Measurements from ENCODE around the gene TMEM266. TPM values are rescaled to one million over a fixed set of nuclear protein-coding genes. Genes with fewer than 3 reads are reported as not detected.

The TMEM266 gene
- total RNA-seq, 2 experiments from 2014 or later: 0.14 TPM; not detected in 1

DNA sequence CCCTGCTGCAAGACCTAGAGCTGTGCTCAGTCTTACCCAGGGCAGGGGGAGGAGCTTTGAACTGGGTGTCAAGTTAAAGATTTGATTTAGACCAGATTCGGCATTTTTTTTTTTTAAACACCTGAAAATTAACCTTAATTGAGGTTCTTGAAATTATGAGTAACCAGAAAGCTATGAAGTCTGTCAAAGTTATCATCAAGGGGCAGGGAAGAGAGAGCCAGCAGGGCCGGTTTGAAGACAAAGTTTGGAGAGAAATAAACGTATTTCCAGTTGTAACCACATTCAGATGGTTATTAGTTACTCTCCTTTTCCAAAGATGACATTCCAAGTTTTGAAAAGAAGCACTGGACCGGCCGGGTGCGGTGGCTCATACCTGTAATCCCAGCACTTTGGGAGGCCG is 12.0 kb downstream of the TMEM266 start:
- intact Hi-C loops (cut with micrococcal nuclease): no loop called here
- H3K27me3 Mint-ChIP-seq: peaks cover 2% of the 10 kb centered on the region
- H3K9me3 Mint-ChIP-seq: no peaks in the 10 kb centered on the region
- H3K4me3 Mint-ChIP-seq: no peak overlapping the region
- no peak for DNase-seq
- CTCF ChIA-PET: interaction anchor here (0.7 to 1.0 kb wide), 2 partner anchors 119 to 150 kb away, joined by 3 to 5 read pairs; no protein-coding TSS in a partner anchor
- no peaks in the 10 kb centered on the region for H3K4me1 Mint-ChIP-seq (ENCODE audit: low read depth)
- H3K36me3 Mint-ChIP-seq: no peaks in the 10 kb centered on the region
- H3K27ac Mint-ChIP-seq: no peak overlapping the region
- POLR2A ChIA-PET: no interaction called here

DNA sequence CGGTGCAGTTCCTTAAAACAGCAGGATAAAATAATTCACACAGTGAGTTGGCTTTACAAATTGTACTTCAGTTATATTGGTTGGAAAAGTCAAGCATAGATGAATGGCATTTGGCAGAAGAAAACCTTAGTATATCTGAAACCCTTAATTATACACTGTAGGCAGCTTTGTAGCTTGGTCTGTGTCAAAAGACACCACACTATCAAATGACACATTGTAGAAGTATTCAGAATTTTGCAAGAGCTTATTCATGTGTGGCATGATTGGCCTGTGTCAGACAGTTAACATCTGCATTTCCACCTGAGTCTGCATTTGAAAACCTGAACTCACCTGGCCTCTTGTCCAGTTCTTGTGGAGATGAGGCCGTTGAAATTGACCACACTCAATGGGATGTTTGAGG is 13.8 kb downstream of the TMEM266 start:
- DNase-seq: no peak
- Mint-ChIP-seq H3K27ac (no peak overlapping the region), H3K9me3 (no peaks in the 10 kb centered on the region), H3K36me3 (no peaks in the 10 kb centered on the region), H3K27me3 (no peaks in the 10 kb centered on the region), H3K4me1 (ENCODE audit: low read depth) (no peaks in the 10 kb centered on the region), H3K4me3 (no peak overlapping the region)
- intact Hi-C loops (cut with micrococcal nuclease): no loop called here
- ChIA-PET CTCF (no interaction called here), POLR2A (no interaction called here)

DNA sequence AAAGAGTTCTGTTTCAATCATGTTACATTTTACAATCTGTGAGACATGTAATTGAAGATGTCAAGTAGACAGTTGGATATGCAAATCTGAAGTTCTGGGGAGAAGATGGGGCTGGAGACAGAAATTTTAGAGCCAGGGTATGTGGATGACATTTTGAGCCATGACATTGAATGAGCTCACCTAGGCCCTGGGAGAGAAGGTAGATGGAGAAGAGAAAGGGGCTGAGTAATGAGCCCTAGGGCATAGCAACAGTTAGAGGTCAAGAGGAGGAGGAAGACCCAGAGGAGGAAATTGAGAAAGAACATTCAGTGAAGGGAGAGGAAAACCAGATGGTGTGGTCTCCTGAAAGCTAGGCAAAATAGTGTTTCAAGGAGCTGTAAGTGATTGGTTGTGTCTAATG is 15.3 kb downstream of the TMEM266 start:
- no peak overlapping the region for H3K27ac Mint-ChIP-seq
- no peak overlapping the region for H3K4me3 Mint-ChIP-seq
- no peaks in the 10 kb centered on the region for H3K27me3 Mint-ChIP-seq
- H3K36me3 Mint-ChIP-seq: no peaks in the 10 kb centered on the region
- intact Hi-C loops (cut with micrococcal nuclease): no loop called here
- no peaks in the 10 kb centered on the region for H3K4me1 Mint-ChIP-seq (ENCODE audit: low read depth)
- CTCF ChIA-PET: interaction anchor here (1.4 to 1.8 kb wide), 2 partner anchors 16 to 64 kb away, joined by 5 to 9 read pairs; partner anchors contain the start of gene TMEM266
- no peaks in the 10 kb centered on the region for H3K9me3 Mint-ChIP-seq
- POLR2A ChIA-PET: no interaction called here
- no peak for DNase-seq

DNA sequence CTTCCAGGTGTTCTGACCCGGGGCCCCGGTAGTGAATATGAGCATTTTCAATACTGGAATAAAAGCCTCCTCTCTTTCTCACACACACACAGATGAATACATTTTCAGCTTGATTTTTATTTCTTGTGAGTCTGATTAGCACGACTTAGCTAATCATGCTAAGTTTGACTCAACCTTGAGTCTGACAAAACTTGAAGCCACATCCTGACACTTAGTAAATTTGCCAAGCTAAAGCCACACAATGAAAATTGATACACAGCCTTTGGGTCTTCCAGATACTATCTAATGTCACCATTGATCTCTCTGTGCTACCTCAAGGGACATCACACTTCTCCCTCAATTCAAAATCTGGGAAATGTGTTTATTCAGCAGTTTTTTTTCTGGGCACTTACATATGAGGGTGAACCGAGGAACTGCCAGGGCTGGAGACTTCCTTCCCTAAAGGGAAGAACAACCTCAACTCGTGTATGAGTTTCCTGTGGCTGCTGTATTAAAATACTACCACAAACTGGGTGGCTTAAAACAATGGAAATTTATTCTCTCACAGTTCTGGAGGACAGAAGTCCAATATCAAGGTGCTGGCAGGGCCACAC is 18.6 kb downstream of the TMEM266 start:
- CTCF ChIA-PET: interaction anchor here (1.8 kb wide), 1 partner anchor 61 kb away, joined by 4 read pairs; no protein-coding TSS in a partner anchor
- POLR2A ChIA-PET: no interaction called here
- H3K36me3 Mint-ChIP-seq: no peaks in the 10 kb centered on the region
- H3K9me3 Mint-ChIP-seq: no peaks in the 10 kb centered on the region
- no peaks in the 10 kb centered on the region for H3K4me1 Mint-ChIP-seq (ENCODE audit: low read depth)
- no peak for DNase-seq
- H3K27ac Mint-ChIP-seq: no peak overlapping the region
- peaks cover 2% of the 10 kb centered on the region for H3K27me3 Mint-ChIP-seq
- no peak overlapping the region for H3K4me3 Mint-ChIP-seq
- intact Hi-C loops (cut with micrococcal nuclease): no loop called here

DNA sequence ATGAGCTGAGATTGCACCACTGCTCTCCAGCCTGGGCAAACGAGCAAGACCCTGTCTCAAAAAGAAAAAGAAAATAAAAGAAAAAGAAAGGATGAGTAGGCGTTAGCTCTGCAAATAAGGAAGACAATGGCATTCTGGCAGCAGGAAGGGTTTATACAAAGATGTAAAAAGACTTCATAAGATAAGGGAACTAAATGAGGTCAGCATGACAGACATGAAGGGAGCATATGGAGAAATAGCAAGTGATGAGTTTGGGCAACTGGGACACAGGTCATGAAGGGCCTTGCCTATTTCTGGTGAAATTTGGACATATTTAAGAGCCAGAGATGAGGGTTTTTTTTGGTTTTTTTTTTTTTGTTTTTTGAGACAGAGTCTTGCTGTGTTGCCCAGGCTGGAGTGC is 24.5 kb downstream of the TMEM266 start:
- ChIA-PET CTCF (no interaction called here), POLR2A (no interaction called here)
- H3K9me3 Mint-ChIP-seq: no peaks in the 10 kb centered on the region
- no peak overlapping the region for H3K4me3 Mint-ChIP-seq
- H3K36me3 Mint-ChIP-seq: no peaks in the 10 kb centered on the region
- intact Hi-C loops (cut with micrococcal nuclease): no loop called here
- H3K27ac Mint-ChIP-seq: no peak overlapping the region
- DNase-seq: no peak
- no peaks in the 10 kb centered on the region for H3K4me1 Mint-ChIP-seq (ENCODE audit: low read depth)
- peaks cover 16% of the 10 kb centered on the region for H3K27me3 Mint-ChIP-seq

DNA sequence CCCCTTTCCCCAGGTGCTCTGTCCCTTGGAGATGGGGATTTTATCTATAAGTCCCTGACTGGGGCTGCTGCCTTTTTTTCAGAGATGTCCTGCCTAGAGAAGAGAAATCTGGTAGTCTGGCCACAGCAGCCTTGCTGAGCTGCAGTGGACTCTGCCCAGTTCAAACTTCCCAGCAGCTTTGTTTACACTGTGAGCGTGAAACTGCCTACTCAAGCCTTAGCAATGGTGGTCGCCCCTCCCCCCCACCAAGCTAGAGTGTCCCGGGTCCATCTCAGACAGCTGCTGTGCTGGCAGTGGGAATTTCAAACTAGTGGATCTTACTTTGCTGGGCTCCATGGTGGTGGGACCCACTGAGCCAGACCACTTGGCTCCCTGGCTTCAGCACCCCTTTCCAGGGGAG is 38.9 kb downstream of the TMEM266 start:
- Mint-ChIP-seq H3K36me3 (no peaks in the 10 kb centered on the region), H3K27ac (no peak overlapping the region), H3K4me3 (no peak overlapping the region), H3K27me3 (peaks cover 47% of the 10 kb centered on the region), H3K9me3 (no peaks in the 10 kb centered on the region), H3K4me1 (ENCODE audit: low read depth) (no peaks in the 10 kb centered on the region)
- POLR2A ChIA-PET: no interaction called here
- CTCF ChIA-PET: no interaction called here
- intact Hi-C loops (cut with micrococcal nuclease): no loop called here
- no peak for DNase-seq

DNA sequence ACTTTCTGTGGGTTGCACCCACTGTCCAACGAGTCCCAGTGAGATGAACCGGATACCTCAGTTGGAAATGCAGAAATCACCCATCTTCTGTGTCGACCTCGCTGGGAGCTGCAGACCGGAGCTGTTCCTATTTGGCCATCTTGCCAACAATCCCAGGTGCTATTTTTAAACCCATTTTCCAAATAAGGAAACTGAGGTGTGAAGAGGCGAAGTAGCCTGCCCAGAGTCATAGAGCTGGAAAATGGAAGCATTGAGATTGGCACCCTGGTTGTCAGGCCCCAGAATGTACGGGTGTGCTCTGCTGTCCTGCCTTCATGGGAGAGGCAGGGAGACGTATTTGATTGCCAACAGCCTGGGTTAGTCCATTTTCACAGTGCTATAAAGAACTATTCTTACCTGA is 39.6 kb downstream of the TMEM266 start:
- ChIA-PET CTCF (no interaction called here), POLR2A (no interaction called here)
- intact Hi-C loops (cut with micrococcal nuclease): no loop called here
- Mint-ChIP-seq H3K36me3 (no peaks in the 10 kb centered on the region), H3K27me3 (peaks cover 49% of the 10 kb centered on the region), H3K4me1 (ENCODE audit: low read depth) (no peaks in the 10 kb centered on the region), H3K9me3 (no peaks in the 10 kb centered on the region), H3K27ac (no peak overlapping the region), H3K4me3 (no peak overlapping the region)
- no peak for DNase-seq

DNA sequence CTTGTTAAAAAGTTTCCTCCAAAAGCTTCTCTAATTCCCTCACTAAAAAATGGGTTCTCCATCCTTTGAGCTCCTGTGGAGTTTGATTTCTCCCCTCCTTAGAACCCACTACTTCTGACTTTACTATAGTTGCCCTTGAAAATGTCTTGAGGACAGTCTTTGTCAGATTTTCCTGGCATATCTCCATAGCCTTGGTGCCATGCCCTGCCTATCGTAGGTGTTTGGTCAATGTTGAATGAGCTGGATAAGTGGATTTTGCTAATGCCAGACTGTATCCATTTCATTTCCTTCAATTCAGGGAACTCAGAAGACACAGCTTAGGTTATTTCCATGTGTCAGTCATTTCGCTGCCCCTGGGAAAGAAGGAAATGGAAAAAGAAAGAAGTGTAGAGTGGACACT is 40.6 kb downstream of the TMEM266 start:
- H3K4me3 Mint-ChIP-seq: no peak overlapping the region
- intact Hi-C loops (cut with micrococcal nuclease): no loop called here
- peaks cover 45% of the 10 kb centered on the region for H3K27me3 Mint-ChIP-seq
- no peaks in the 10 kb centered on the region for H3K4me1 Mint-ChIP-seq (ENCODE audit: low read depth)
- CTCF ChIA-PET: no interaction called here
- no peak overlapping the region for H3K27ac Mint-ChIP-seq
- no peak for DNase-seq
- H3K36me3 Mint-ChIP-seq: no peaks in the 10 kb centered on the region
- no peaks in the 10 kb centered on the region for H3K9me3 Mint-ChIP-seq
- POLR2A ChIA-PET: no interaction called here

DNA sequence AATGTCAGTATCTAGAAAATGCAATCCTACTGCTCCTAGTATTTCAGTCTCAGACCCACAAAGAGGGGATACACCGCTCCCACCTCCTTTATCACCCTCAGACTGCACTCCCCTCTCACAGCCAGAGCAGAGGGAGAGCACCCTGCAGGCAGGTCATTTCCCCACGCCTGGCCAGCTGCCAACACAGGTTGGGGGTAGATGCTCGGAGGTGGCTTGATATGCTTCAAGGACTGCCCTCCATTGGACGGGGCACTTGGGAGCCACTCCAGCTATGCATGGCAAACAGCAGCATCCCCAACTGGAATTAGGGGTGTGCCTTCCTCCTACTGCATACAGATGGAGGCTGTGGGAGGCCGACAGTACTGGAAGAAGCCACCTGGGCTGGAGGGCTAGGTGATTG is 41.9 kb downstream of the TMEM266 start:
- no peak for DNase-seq
- Mint-ChIP-seq H3K9me3 (no peaks in the 10 kb centered on the region), H3K4me3 (no peak overlapping the region), H3K27me3 (peaks cover 37% of the 10 kb centered on the region), H3K4me1 (ENCODE audit: low read depth) (no peaks in the 10 kb centered on the region), H3K27ac (no peak overlapping the region), H3K36me3 (no peaks in the 10 kb centered on the region)
- ChIA-PET CTCF (no interaction called here), POLR2A (no interaction called here)
- intact Hi-C loops (cut with micrococcal nuclease): no loop called here

DNA sequence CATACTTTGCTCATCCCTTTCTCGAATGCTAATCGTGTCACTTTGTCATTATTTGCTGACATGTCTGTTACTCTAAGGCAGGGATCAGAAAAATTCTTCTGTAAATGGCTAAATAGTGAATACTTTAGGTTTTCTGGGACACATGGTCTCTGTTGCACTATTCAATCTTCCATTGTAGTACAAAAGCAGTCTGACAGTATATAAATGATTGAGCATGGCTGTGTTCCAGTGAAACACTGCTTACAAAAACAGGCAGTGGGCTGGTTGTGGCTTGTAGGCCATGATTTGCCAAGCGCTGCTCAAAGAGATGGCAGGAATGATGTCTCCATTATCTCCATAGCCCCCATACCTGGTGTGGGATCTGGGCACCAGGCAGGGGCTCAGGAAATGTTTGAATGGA is 45.6 kb downstream of the TMEM266 start:
- no peaks in the 10 kb centered on the region for H3K36me3 Mint-ChIP-seq
- ChIA-PET POLR2A (no interaction called here), CTCF (no interaction called here)
- H3K4me1 Mint-ChIP-seq (ENCODE audit: low read depth): no peaks in the 10 kb centered on the region
- intact Hi-C loops (cut with micrococcal nuclease): no loop called here
- H3K9me3 Mint-ChIP-seq: no peaks in the 10 kb centered on the region
- H3K4me3 Mint-ChIP-seq: no peak overlapping the region
- no peak for DNase-seq
- peaks cover 17% of the 10 kb centered on the region for H3K27me3 Mint-ChIP-seq
- H3K27ac Mint-ChIP-seq: no peak overlapping the region

DNA sequence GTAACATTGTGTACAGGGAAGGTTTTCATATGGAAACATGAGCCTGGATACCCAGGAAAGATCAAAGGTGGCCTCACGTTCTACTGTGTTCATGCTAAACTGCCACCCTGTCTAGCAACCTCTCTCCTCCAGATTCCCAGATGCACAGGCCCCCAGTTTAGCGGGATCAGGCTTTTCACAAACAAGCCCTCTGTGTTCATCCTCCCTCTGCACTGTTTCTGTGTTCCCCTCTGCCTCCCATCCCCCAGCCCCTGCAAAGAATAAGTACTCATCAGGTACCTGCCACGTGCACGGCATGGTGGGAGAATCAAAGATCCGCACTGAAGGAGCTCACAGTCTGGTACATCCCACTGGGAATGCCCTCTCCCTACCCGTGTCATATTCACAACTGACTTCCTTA is 46.1 kb downstream of the TMEM266 start:
- CTCF ChIA-PET: no interaction called here
- H3K4me1 Mint-ChIP-seq (ENCODE audit: low read depth): no peaks in the 10 kb centered on the region
- H3K36me3 Mint-ChIP-seq: no peaks in the 10 kb centered on the region
- intact Hi-C loops (cut with micrococcal nuclease): no loop called here
- H3K9me3 Mint-ChIP-seq: no peaks in the 10 kb centered on the region
- H3K4me3 Mint-ChIP-seq: no peak overlapping the region
- no peak for DNase-seq
- POLR2A ChIA-PET: no interaction called here
- no peak overlapping the region for H3K27ac Mint-ChIP-seq
- H3K27me3 Mint-ChIP-seq: peaks cover 16% of the 10 kb centered on the region

DNA sequence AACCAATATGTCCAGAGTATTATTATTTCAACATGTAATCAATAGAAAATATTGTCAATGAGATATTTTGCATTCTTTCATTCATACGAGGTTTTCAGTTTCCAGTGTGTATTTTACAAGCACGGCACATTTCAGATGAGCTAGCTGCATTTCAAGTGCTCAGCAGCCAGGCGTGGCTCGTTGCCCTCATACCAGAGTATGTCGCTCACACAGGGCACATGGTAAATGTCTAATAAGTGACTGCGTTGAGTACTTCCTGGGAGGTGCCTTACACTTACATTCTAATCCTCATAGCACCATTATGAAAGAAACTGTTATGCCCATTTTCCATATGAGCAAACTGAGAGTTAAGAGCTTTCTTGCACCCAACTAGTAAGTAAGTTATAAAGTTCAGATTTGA is 47.4 kb downstream of the TMEM266 start:
- Mint-ChIP-seq H3K9me3 (no peaks in the 10 kb centered on the region), H3K36me3 (no peaks in the 10 kb centered on the region), H3K4me1 (ENCODE audit: low read depth) (no peaks in the 10 kb centered on the region), H3K4me3 (no peak overlapping the region), H3K27me3 (peaks cover 9% of the 10 kb centered on the region), H3K27ac (no peak overlapping the region)
- intact Hi-C loops (cut with micrococcal nuclease): no loop called here
- CTCF ChIA-PET: no interaction called here
- DNase-seq: no peak
- POLR2A ChIA-PET: no interaction called here

DNA sequence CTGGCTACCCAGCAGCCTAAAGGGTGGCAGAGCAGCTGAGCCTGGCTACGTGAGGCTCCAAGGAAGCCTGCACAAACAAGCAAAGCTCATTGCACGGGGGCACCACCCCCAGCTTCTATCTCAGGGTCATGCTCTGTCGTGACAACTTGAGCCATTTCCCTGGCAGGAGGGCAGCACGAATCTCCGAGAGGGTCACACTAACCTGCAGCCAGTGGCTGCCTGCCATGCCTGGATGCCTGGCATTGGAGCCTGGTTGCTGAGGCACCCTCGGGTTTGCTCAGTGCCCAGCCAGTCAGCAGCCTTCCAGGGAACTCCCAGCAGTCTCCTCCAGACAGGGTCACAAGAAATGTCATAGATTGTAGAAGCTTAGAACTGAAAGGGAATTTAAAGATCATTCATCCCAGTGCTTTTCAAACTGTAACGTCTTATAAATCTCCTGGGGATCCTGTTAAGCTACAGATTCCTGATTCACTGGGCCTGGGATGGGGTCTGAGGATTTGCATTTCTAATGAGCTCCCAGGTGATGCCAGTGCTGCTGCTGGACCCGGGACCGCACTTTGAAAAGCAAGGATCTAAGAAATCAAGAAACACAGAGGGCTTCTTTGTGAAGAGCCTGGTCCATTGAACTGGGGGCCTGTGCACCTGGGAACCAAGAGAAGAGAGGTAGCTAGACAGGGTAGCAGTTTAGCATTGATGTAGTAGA is 48.4 kb downstream of the TMEM266 start:
- no peaks in the 10 kb centered on the region for H3K4me1 Mint-ChIP-seq (ENCODE audit: low read depth)
- no peak overlapping the region for H3K27ac Mint-ChIP-seq
- ChIA-PET CTCF (no interaction called here), POLR2A (no interaction called here)
- no peaks in the 10 kb centered on the region for H3K9me3 Mint-ChIP-seq
- H3K4me3 Mint-ChIP-seq: no peak overlapping the region
- intact Hi-C loops (cut with micrococcal nuclease): no loop called here
- no peaks in the 10 kb centered on the region for H3K36me3 Mint-ChIP-seq
- peaks cover 3% of the 10 kb centered on the region for H3K27me3 Mint-ChIP-seq
- no peak for DNase-seq

All from activated CD4-positive, alpha-beta memory T cell treated with anti-CD3 and anti-CD28 coated beads for 36 hours (primary cell).